ENCODE measurements around the gene B4GALNT2. TPM values are rescaled to one million over a fixed set of nuclear protein-coding genes. Genes with fewer than 3 reads are reported as not detected.

B4GALNT2 gene
- total and polyA plus RNA-seq, 2 of the 8 experiments (the other 6 are each of a cell fraction or from before 2014, with no cell fraction given), result not detected

- Histone ChIP-seq H3K36me3 (ENCODE audit: control insufficient read depth in 2 of 4, insufficient read depth in 4 of 4, low read length in 3 of 4) (no peaks in the 10 kb centered on the region), H2BK15ac (ENCODE audit: low read length) (no peak overlapping the region), H3K4me2 (ENCODE audit: insufficient read depth in 1 of 2, low read depth in 2 of 2, low read length in 2 of 2) (no peak overlapping the region), H3K4me1 (replicated peaks in 1 of 4; ENCODE audit: control insufficient read depth in 3 of 4, insufficient read depth in 4 of 4, low read length in 3 of 4) (peaks cover 0 to 3% (median under 1%) of the 10 kb centered on the region in 4 experiments; a peak in 2 of 7 replicates), H4K5ac (ENCODE audit: insufficient read length, low read depth, low read length) (no peak overlapping the region), H2BK12ac (ENCODE audit: low read depth, low read length) (no peak overlapping the region), H3K23ac (ENCODE audit: insufficient read length) (no peak overlapping the region), H2AK5ac (ENCODE audit: low read depth, low read length) (no peak overlapping the region), H3K79me2 (ENCODE audit: control insufficient read depth in 1 of 2, insufficient read depth in 2 of 2, low read length in 2 of 2) (no peaks in the 10 kb centered on the region), H2BK5ac (ENCODE audit: low read depth, low read length) (no peak overlapping the region), H3K4ac (replicated peaks; ENCODE audit: insufficient read length, low read depth, low read length) (no peak overlapping the region), H3K18ac (ENCODE audit: extremely low read depth, low read length) (no peak overlapping the region), H3K23me2 (ENCODE audit: low read depth, low read length) (no peaks in the 10 kb centered on the region; the same call in 1 of the 2 replicates), H4K20me1 (replicated peaks in 1 of 2; ENCODE audit: control insufficient read depth in 1 of 2, insufficient read depth in 2 of 2, low read length in 2 of 2) (no peaks in the 10 kb centered on the region), H3K56ac (replicated peaks; ENCODE audit: insufficient read length, low read depth, low read length) (no peak overlapping the region), H3K4me3 (ENCODE audit: extremely low read depth in 1 of 4, insufficient read depth in 2 of 4, low read depth in 3 of 4, low read length in 4 of 4) (no peak overlapping the region), H3K9ac (replicated peaks in 1 of 4; ENCODE audit: extremely low read depth in 1 of 4, low read depth in 3 of 4, low read length in 3 of 4) (no peak overlapping the region), H4K91ac (replicated peaks; ENCODE audit: insufficient read length, low read length) (no peak overlapping the region), H3K27ac (ENCODE audit: low read depth, low read length) (no peak overlapping the region), H3K9me3 (ENCODE audit: insufficient read depth in 2 of 2, low read depth in 1 of 2, low read length in 1 of 2) (no peaks in the 10 kb centered on the region), H2BK20ac (ENCODE audit: low read length) (no peak overlapping the region), H4K8ac (ENCODE audit: extremely low read depth, insufficient read depth, low read length) (no peak overlapping the region), H2BK120ac (replicated peaks; ENCODE audit: low read depth, low read length) (no peak overlapping the region), H3K14ac (ENCODE audit: insufficient read length) (no peak overlapping the region), H3K27me3 (replicated peaks in 1 of 4; ENCODE audit: control insufficient read depth in 3 of 4, extremely low read depth in 1 of 4, insufficient read depth in 3 of 4, low read length in 3 of 4) (no peaks in the 10 kb centered on the region; a peak in 1 of 7 replicates), H2AFZ (ENCODE audit: low read length) (no peak overlapping the region), H3K79me1 (ENCODE audit: low read depth, low read length) (no peaks in the 10 kb centered on the region)
- no peak for TF ChIP-seq FOSL1 (IDR thresholded peaks at IDR 0.05; ENCODE audit: insufficient read depth, low read depth, low read length)
- no peak for TF ChIP-seq RBBP5 (IDR thresholded peaks at IDR 0.05; ENCODE audit: borderline replicate concordance, low read depth, low read length)
- TF ChIP-seq BRCA1 (IDR thresholded peaks at IDR 0.05; ENCODE audit: low read depth, low read length), result no peak
- TF ChIP-seq SIX5 (IDR thresholded peaks at IDR 0.05; ENCODE audit: low read depth, low read length), result no peak
- TF ChIP-seq CEBPB (IDR thresholded peaks at IDR 0.05; ENCODE audit: low read depth, low read length), result no peak
- TF ChIP-seq RNF2 (IDR thresholded peaks at IDR 0.05; ENCODE audit: borderline replicate concordance, low read depth, low read length, missing control alignments, poor library complexity, severe bottlenecking), result no peak
- TF ChIP-seq JUND (IDR thresholded peaks at IDR 0.05; ENCODE audit: low read length), result no peak
- TF ChIP-seq TEAD4 (IDR thresholded peaks at IDR 0.05; ENCODE audit: low read depth, low read length), result no peak
- FAIRE-seq (no peak), DNase-seq (ENCODE audit: low read depth in 1 of 2, low spot score in 2 of 2) (no peak)
- ChIA-PET CTCF (ENCODE audit: partially characterized antibody) (interaction anchor here (0.6 to 1.0 kb wide), 3 partner anchors 44 to 79 kb away, joined by 3 to 4 read pairs (median 3); no protein-coding TSS in a partner anchor), POLR2A (ENCODE audit: partially characterized antibody) (interaction anchor here (0.9 to 1.2 kb wide), 2 partner anchors 41 to 102 kb away, joined by 4 read pairs; no protein-coding TSS in a partner anchor)
Measured at GRCh38 chr17:49100601-49101000, 32.0 kb upstream of the B4GALNT2 start.
